Body of pancreas (tissue), 4 donors: ENCODE measurements around the gene TBC1D4.

Experiments
- CTCF ChIP-seq, 7 experiments: fragments of 450-650 bp in 4 of 7; fragments of 200-600 bp in 3 of 7; sonication (generic) in 3 of 7; IDR thresholded peaks; one replicate each; pipeline ENCODE4 v1.5.1; 2016 to 2019; ENCODE audit warnings: antibody characterized with exemption in 7 of 7
- POLR2A ChIP-seq, 3 donors: fragments of 450-650 bp; IDR thresholded peaks; one replicate each; pipeline ENCODE4 v1.6.1; 2016; ENCODE audit warnings: antibody characterized with exemption in 3 of 3, mild to moderate bottlenecking in 2 of 3

- TF ChIP-seq POLR2A (IDR thresholded peaks at IDR 0.05) (no peak), CTCF (IDR thresholded peaks at IDR 0.05) (no peak)
These were observed 35.1 kb downstream of the TBC1D4 start for GRCh38 chr13:75446874-75447273.
